Activated CD4-positive, alpha-beta memory T cell treated with anti-CD3 and anti-CD28 coated beads for 36 hours (primary cell): Measurements from ENCODE around the gene CA6. TPM values are rescaled to one million over a fixed set of nuclear protein-coding genes. Genes with fewer than 3 reads are reported as not detected.
A peak's percentile ranks its signal among the peaks of the same experiment; 100 is the strongest.
"Not testable (repeated sequence)": the region's sequence is repeated elsewhere in the genome, so short reads cannot be mapped to it uniquely, and the experiment has no call there.

ENCODE experiments used
- CTCF ChIA-PET: fragments of 350-600 bp; sonication (Branson Sonifier 250); formaldehyde crosslinking; loops from one replicate; lab custom pipeline; 2021; ENCODE audit warnings: antibody characterized with exemption, inconsistent platforms; lab: Charles Lee
- POLR2A ChIA-PET: fragments of 350-600 bp; sonication (Branson Sonifier 250); formaldehyde crosslinking; loops from one replicate; lab custom pipeline; 2021; ENCODE audit warnings: antibody characterized with exemption; lab: Charles Lee
- DNase-seq: peaks from one replicate; pipeline ENCODE4 v3.0.0-alpha.2; 2020
- H3K27ac Mint-ChIP-seq: one replicate; pipeline ENCODE4 v1.8.0; 2021; ENCODE audit warnings: mixed read lengths
- H3K27me3 Mint-ChIP-seq: one replicate; pipeline ENCODE4 v1.8.0; 2021; ENCODE audit warnings: mixed read lengths
- H3K36me3 Mint-ChIP-seq: one replicate; pipeline ENCODE4 v1.8.0; 2021; ENCODE audit warnings: mixed read lengths
- H3K4me1 Mint-ChIP-seq: one replicate; pipeline ENCODE4 v1.8.0; 2021; ENCODE audit warnings: low read depth, mixed read lengths
- H3K4me3 Mint-ChIP-seq: one replicate; pipeline ENCODE4 v1.8.0; 2021; ENCODE audit warnings: mild to moderate bottlenecking, mixed read lengths
- H3K9me3 Mint-ChIP-seq: one replicate; pipeline ENCODE4 v1.8.0; 2021; ENCODE audit warnings: mixed read lengths
- intact Hi-C: fragments of 100-400 bp; cut with micrococcal nuclease; formaldehyde crosslinking; loops from one replicate; pipeline ENCODE4 v1.15.1; 2023
- total RNA-seq, 2 experiments: library from RNA; stranded (reverse); gene quantifications; one replicate each; pipeline ENCODE4 v1.2.3, GENCODE V29; 2021

CA6 gene
- total RNA-seq, 2 experiments from 2014 or later = 0.17 to 0.26 TPM

- CTCF ChIA-PET = no interaction called here
- Mint-ChIP-seq H3K4me3 (no peak overlapping the region), H3K4me1 (peaks cover 13% of the 10 kb centered on the region), H3K36me3 (peaks cover 9% of the 10 kb centered on the region), H3K27me3 (no peaks in the 10 kb centered on the region), H3K9me3 (peaks cover 4% of the 10 kb centered on the region), H3K27ac (no peak overlapping the region)
- intact Hi-C loops = no loop called here
- DNase-seq = no peak
- POLR2A ChIA-PET = no interaction called here
Measured at GRCh38 chr1:8955406-8955805, 9.7 kb downstream of the CA6 start.

- no peak overlapping the region for H3K27ac Mint-ChIP-seq
- no peak overlapping the region for H3K4me3 Mint-ChIP-seq
- no peaks in the 10 kb centered on the region for H3K27me3 Mint-ChIP-seq
- intact Hi-C loops = no loop called here
- H3K9me3 Mint-ChIP-seq = peaks cover 9% of the 10 kb centered on the region
- ChIA-PET POLR2A (no interaction called here), CTCF (no interaction called here)
- peaks cover 21% of the 10 kb centered on the region for H3K4me1 Mint-ChIP-seq
- DNase-seq = no peak
- H3K36me3 Mint-ChIP-seq = peaks cover 13% of the 10 kb centered on the region
Measured at GRCh38 chr1:8956461-8957349, 11.0 kb downstream of the CA6 start.

- H3K4me3 Mint-ChIP-seq = no peak overlapping the region
- H3K27me3 Mint-ChIP-seq = no peaks in the 10 kb centered on the region
- intact Hi-C loops = loop anchor here (2.0 kb wide), 1 partner anchor 26 kb away; no protein-coding TSS in a partner anchor
- ChIA-PET POLR2A (interaction anchor here (1.0 kb wide), 1 partner anchor 16 kb away, joined by 3 read pairs; no protein-coding TSS in a partner anchor), CTCF (interaction anchor here (0.5 to 3.6 kb wide), 19 partner anchors 8 to 46 kb away, joined by 3 to 33 read pairs (median 5); partner anchors contain the start of gene CA6)
- peak; percentile 66 for DNase-seq
- peak overlapping the region; percentile 52 for H3K27ac Mint-ChIP-seq
- peaks cover 9% of the 10 kb centered on the region for H3K9me3 Mint-ChIP-seq
- H3K4me1 Mint-ChIP-seq = peaks cover 64% of the 10 kb centered on the region
- peaks cover 19% of the 10 kb centered on the region for H3K36me3 Mint-ChIP-seq
Measured at GRCh38 chr1:8962812-8963530, 17.3 kb downstream of the CA6 start.

- H3K36me3 Mint-ChIP-seq = peaks cover 15% of the 10 kb centered on the region
- H3K9me3 Mint-ChIP-seq = peaks cover 9% of the 10 kb centered on the region
- no peaks in the 10 kb centered on the region for H3K27me3 Mint-ChIP-seq
- H3K4me1 Mint-ChIP-seq = peaks cover 61% of the 10 kb centered on the region
- H3K27ac Mint-ChIP-seq = no peak overlapping the region
- intact Hi-C loops = loop anchor here (2.0 kb wide), 1 partner anchor 25 kb away; no protein-coding TSS in a partner anchor
- POLR2A ChIA-PET = interaction anchor here (1.0 kb wide), 1 partner anchor 17 kb away, joined by 3 read pairs; no protein-coding TSS in a partner anchor
- CTCF ChIA-PET = interaction anchor here (0.6 to 3.6 kb wide), 14 partner anchors 11 to 646 kb away, joined by 3 to 33 read pairs (median 5); partner anchors contain the start of gene CA6
- no peak for DNase-seq
- no peak overlapping the region for H3K4me3 Mint-ChIP-seq
Measured at GRCh38 chr1:8963963-8964362, 18.3 kb downstream of the CA6 start.

GRCh38 chr1:8965121-8965820 lies 19.6 kb downstream of the CA6 start:
- CTCF ChIA-PET = interaction anchor here (1.4 to 3.6 kb wide), 3 partner anchors 24 to 47 kb away, joined by 6 to 29 read pairs (median 13); no protein-coding TSS in a partner anchor
- POLR2A ChIA-PET = no interaction called here
- H3K4me3 Mint-ChIP-seq = peak overlapping the region; percentile 0
- DNase-seq = peak; percentile 52
- peaks cover 62% of the 10 kb centered on the region for H3K4me1 Mint-ChIP-seq
- H3K27me3 Mint-ChIP-seq = no peaks in the 10 kb centered on the region
- intact Hi-C loops = no loop called here
- H3K27ac Mint-ChIP-seq = peak overlapping the region; percentile 68
- peaks cover 11% of the 10 kb centered on the region for H3K36me3 Mint-ChIP-seq
- H3K9me3 Mint-ChIP-seq = peaks cover 6% of the 10 kb centered on the region

GRCh38 chr1:8966606-8967005 lies 20.9 kb downstream of the CA6 start:
- Mint-ChIP-seq H3K4me3 (no peak overlapping the region), H3K36me3 (peaks cover 6% of the 10 kb centered on the region), H3K4me1 (peaks cover 63% of the 10 kb centered on the region), H3K9me3 (no peaks in the 10 kb centered on the region), H3K27ac (no peak overlapping the region), H3K27me3 (no peaks in the 10 kb centered on the region)
- ChIA-PET CTCF (interaction anchor here (0.6 to 2.4 kb wide), 3 partner anchors 21 to 39 kb away, joined by 3 to 16 read pairs (median 6); no protein-coding TSS in a partner anchor), POLR2A (no interaction called here)
- DNase-seq = no peak
- intact Hi-C loops = no loop called here

- Mint-ChIP-seq H3K4me3 (peak overlapping the region; percentile 91), H3K4me1 (peaks cover 57% of the 10 kb centered on the region), H3K27ac (peak overlapping the region; percentile 57)
- CTCF ChIA-PET = interaction anchor here (2.4 kb wide), 1 partner anchor 36 kb away, joined by 16 read pairs; no protein-coding TSS in a partner anchor
- DNase-seq, POLR2A ChIA-PET, H3K36me3 Mint-ChIP-seq, H3K27me3 Mint-ChIP-seq, H3K9me3 Mint-ChIP-seq, intact Hi-C loops: not testable (repeated sequence)
Measured at GRCh38 chr1:8968902-8969301, 23.2 kb downstream of the CA6 start.

- H3K27ac Mint-ChIP-seq = peak overlapping the region; percentile 57
- H3K4me1 Mint-ChIP-seq = peaks cover 51% of the 10 kb centered on the region
- DNase-seq = no peak
- no peaks in the 10 kb centered on the region for H3K27me3 Mint-ChIP-seq
- intact Hi-C loops = loop anchor here (2.0 to 5.0 kb wide), 3 partner anchors 19 to 53 kb away; no protein-coding TSS in a partner anchor
- peaks cover 6% of the 10 kb centered on the region for H3K36me3 Mint-ChIP-seq
- peak overlapping the region; percentile 91 for H3K4me3 Mint-ChIP-seq
- H3K9me3 Mint-ChIP-seq = no peaks in the 10 kb centered on the region
- CTCF ChIA-PET = interaction anchor here (1.0 to 2.1 kb wide), 4 partner anchors 23 to 92 kb away, joined by 3 to 11 read pairs (median 5); partner anchors contain the start of gene ENO1
- POLR2A ChIA-PET = interaction anchor here (1.9 kb wide), 1 partner anchor 23 kb away, joined by 9 read pairs; the partner anchor contains the start of gene CA6
Measured at GRCh38 chr1:8969937-8970336, 24.3 kb downstream of the CA6 start.

GRCh38 chr1:8970870-8971337 lies 25.2 kb downstream of the CA6 start:
- H3K27me3 Mint-ChIP-seq = no peaks in the 10 kb centered on the region
- H3K4me1 Mint-ChIP-seq = peaks cover 42% of the 10 kb centered on the region
- H3K4me3 Mint-ChIP-seq = peak overlapping the region; percentile 91
- CTCF ChIA-PET = interaction anchor here (0.7 to 2.1 kb wide), 9 partner anchors 8 to 803 kb away, joined by 3 to 11 read pairs (median 5); no protein-coding TSS in a partner anchor
- H3K27ac Mint-ChIP-seq = peak overlapping the region; percentile 87
- POLR2A ChIA-PET = interaction anchor here (0.6 to 1.9 kb wide), 5 partner anchors 24 to 92 kb away, joined by 3 to 9 read pairs (median 5); partner anchors contain the start of genes CA6 and ENO1
- intact Hi-C loops = loop anchor here (1.0 to 5.0 kb wide), 4 partner anchors 11 to 54 kb away; no protein-coding TSS in a partner anchor
- H3K9me3 Mint-ChIP-seq = no peaks in the 10 kb centered on the region
- DNase-seq = peak; percentile 73
- H3K36me3 Mint-ChIP-seq = peaks cover 6% of the 10 kb centered on the region

- no peaks in the 10 kb centered on the region for H3K9me3 Mint-ChIP-seq
- no peaks in the 10 kb centered on the region for H3K27me3 Mint-ChIP-seq
- no peak overlapping the region for H3K4me3 Mint-ChIP-seq
- no peaks in the 10 kb centered on the region for H3K36me3 Mint-ChIP-seq
- ChIA-PET POLR2A (no interaction called here), CTCF (interaction anchor here (1.9 kb wide), 1 partner anchor 11 kb away, joined by 6 read pairs; no protein-coding TSS in a partner anchor)
- H3K27ac Mint-ChIP-seq = no peak overlapping the region
- intact Hi-C loops = loop anchor here (5.0 kb wide), 1 partner anchor 57 kb away; no protein-coding TSS in a partner anchor
- no peak for DNase-seq
- H3K4me1 Mint-ChIP-seq = peaks cover 23% of the 10 kb centered on the region
Measured at GRCh38 chr1:8974551-8974950, 28.9 kb downstream of the CA6 start.

- POLR2A ChIA-PET = no interaction called here
- Mint-ChIP-seq H3K4me3 (no peak overlapping the region), H3K27me3 (no peaks in the 10 kb centered on the region), H3K4me1 (peaks cover 13% of the 10 kb centered on the region), H3K36me3 (no peaks in the 10 kb centered on the region), H3K9me3 (no peaks in the 10 kb centered on the region), H3K27ac (no peak overlapping the region)
- CTCF ChIA-PET = interaction anchor here (1.2 to 1.4 kb wide), 3 partner anchors 11 to 58 kb away, joined by 3 to 5 read pairs (median 4); no protein-coding TSS in a partner anchor
- no peak for DNase-seq
- intact Hi-C loops = no loop called here
Measured at GRCh38 chr1:8976338-8976737, 30.7 kb downstream of the CA6 start.
